Left ventricle myocardium inferior (tissue), 1 donor: Measurements from ENCODE around the gene STX4. TPM values are rescaled to one million over a fixed set of nuclear protein-coding genes. Genes with fewer than 3 reads are reported as not detected.

Experiments used
- DNase-seq: peaks from one replicate; pipeline ENCODE4 v3.0.0-alpha.2; 2020
- H3K27ac ChIP-seq: fragments of 200-600 bp; replicated peaks from 2 replicates; pipeline ENCODE4 v1.8.0; 2021
- H3K27me3 ChIP-seq: fragments of 200-600 bp; 2 replicates; pipeline ENCODE4 v1.8.0; 2021; ENCODE audit warnings: low read depth
- H3K36me3 ChIP-seq: fragments of 200-600 bp; 2 replicates; pipeline ENCODE4 v1.8.0; 2021
- H3K4me1 ChIP-seq: fragments of 200-600 bp; 2 replicates; pipeline ENCODE4 v1.8.0; 2021
- H3K4me3 ChIP-seq: fragments of 200-600 bp; 2 replicates; pipeline ENCODE4 v1.8.0; 2021; ENCODE audit warnings: mild to moderate bottlenecking, moderate library complexity
- H3K9me3 ChIP-seq: fragments of 200-600 bp; replicated peaks from 2 replicates; pipeline ENCODE4 v1.8.0; 2021
- intact Hi-C: fragments of 100-400 bp; cut with micrococcal nuclease; formaldehyde crosslinking; loops from one replicate; pipeline ENCODE4 v1.11.0; 2022
- total RNA-seq: library from RNA; stranded (reverse); fragmentation: NEBNext Ultra II Directional; extraction: Animal tissue kit (Norgen Biotek cat#: 25700); gene quantifications from one replicate; pipeline ENCODE4 v1.2.1, GENCODE V29; 2021
- TF ChIP-seq, protein P1 (sequence below): fragments of 200-600 bp; IDR thresholded peaks from 2 replicates; pipeline ENCODE4 v1.8.0; 2021; ENCODE audit warnings: antibody characterized with exemption, mild to moderate bottlenecking, borderline replicate concordance
- donor health status: DM: no; HTN: yes; CAD: no; lungs with severe emphysema.

Gene STX4
- total RNA-seq, 1 donor from 2014 or later: 43.1 TPM

- H3K4me1 ChIP-seq: peaks cover 25% of the 10 kb centered on the region
- H3K27me3 ChIP-seq: no peaks in the 10 kb centered on the region
- H3K36me3 ChIP-seq: no peaks in the 10 kb centered on the region
- TF ChIP-seq, protein P1, sequence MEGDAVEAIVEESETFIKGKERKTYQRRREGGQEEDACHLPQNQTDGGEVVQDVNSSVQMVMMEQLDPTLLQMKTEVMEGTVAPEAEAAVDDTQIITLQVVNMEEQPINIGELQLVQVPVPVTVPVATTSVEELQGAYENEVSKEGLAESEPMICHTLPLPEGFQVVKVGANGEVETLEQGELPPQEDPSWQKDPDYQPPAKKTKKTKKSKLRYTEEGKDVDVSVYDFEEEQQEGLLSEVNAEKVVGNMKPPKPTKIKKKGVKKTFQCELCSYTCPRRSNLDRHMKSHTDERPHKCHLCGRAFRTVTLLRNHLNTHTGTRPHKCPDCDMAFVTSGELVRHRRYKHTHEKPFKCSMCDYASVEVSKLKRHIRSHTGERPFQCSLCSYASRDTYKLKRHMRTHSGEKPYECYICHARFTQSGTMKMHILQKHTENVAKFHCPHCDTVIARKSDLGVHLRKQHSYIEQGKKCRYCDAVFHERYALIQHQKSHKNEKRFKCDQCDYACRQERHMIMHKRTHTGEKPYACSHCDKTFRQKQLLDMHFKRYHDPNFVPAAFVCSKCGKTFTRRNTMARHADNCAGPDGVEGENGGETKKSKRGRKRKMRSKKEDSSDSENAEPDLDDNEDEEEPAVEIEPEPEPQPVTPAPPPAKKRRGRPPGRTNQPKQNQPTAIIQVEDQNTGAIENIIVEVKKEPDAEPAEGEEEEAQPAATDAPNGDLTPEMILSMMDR: no peak
- intact Hi-C loops: no loop called here
- no peak for DNase-seq
- no peaks in the 10 kb centered on the region for H3K9me3 ChIP-seq
- peak overlapping the region; percentile 63 for H3K27ac ChIP-seq
- peak overlapping the region; percentile 68 for H3K4me3 ChIP-seq
Observed at GRCh38 chr16:30997725-30998711, 35.3 kb upstream of the STX4 start.

DNA sequence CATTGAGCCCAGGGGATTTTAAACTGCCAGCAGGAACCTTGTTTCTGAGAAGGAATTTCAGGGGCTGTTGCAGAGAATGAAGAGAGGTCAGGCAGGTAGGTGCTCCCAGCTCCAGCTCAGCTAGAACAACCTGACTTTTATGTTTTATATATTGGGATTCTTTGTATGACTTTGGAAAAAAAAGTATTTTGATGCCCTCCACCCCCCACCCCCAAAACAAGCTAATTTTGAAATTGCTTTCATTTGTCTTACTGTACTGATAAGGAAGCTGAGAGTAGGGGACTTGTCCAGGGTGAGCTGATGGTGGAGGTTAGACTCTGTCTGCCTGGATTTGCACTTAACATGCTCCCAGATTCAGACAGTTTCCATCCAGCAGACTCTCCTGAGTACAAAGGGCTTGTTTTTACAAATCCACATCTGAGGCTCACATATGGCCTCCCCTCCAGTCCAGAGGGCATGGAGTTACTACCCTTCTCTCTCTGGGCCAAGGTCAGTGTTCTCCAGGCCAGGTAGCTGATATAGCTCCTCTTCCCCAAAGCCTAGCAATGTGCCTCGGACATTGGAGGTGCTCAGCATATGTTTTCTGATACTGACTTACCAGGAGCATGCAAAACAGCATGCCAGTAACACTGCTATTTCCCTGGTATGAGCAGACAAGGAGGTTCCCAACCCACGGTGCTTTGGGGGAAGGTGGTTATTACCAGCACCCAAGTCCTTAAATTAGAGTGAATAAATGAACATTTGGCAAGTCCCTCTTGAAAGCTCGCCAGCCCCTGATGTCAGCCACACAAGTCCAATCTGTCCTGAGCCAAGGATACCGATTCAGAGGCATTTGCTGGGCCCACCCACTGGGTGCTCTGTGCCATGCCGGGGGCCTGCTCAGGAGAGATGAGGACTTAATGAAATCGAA is 34.3 kb upstream of the STX4 start:
- H3K4me3 ChIP-seq: no peak overlapping the region
- intact Hi-C loops: no loop called here
- no peak overlapping the region for H3K27ac ChIP-seq
- H3K4me1 ChIP-seq: peaks cover 25% of the 10 kb centered on the region
- TF ChIP-seq, protein P1: no peak
- no peaks in the 10 kb centered on the region for H3K36me3 ChIP-seq
- H3K27me3 ChIP-seq: no peaks in the 10 kb centered on the region
- H3K9me3 ChIP-seq: no peaks in the 10 kb centered on the region
- no peak for DNase-seq

GRCh38 chr16:31000671-31001382 is 32.5 kb upstream of the STX4 start:
- Histone ChIP-seq H3K4me1 (peaks cover 25% of the 10 kb centered on the region), H3K27ac (no peak overlapping the region), H3K4me3 (no peak overlapping the region), H3K27me3 (peaks cover 3% of the 10 kb centered on the region), H3K9me3 (no peaks in the 10 kb centered on the region), H3K36me3 (no peaks in the 10 kb centered on the region)
- TF ChIP-seq, protein P1: no peak
- intact Hi-C loops: no loop called here
- no peak for DNase-seq

DNA sequence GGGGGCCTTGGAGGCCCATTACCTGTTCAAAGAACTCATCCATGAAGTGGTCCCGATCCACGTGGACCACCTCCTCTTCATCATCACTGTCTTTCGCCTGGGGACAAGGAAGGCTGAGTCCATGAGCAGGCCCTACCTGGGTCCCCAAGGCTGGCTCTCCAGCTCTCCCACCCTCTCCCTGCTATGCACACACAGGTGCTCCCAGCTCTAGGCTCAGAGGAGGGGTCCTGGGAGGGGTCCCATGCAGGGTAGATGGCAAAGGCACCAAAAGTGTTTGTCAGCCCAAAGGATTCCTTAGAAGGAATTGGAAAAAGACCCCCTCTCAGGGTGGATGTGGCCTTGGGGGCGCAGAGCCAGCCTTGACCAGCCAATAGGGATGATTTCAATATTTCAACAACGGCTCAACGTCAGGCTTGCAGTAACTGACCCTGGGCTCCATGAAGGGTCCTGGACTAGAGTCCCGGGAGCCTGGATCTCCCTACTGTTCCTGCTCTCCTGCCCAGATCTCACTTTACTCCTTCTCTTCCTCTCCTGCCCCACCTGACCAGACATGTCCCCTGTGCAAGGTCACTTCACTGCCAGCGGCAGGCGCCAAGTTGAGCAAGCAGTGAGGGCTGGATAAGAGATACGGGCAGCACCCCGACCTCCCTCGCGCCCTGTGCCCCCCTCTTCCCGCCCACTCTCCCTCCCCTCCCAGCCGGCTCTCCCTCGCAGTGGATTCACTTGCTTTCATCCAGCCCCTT is 31.7 kb upstream of the STX4 start:
- no peak overlapping the region for H3K4me3 ChIP-seq
- TF ChIP-seq, protein P1: no peak
- no peaks in the 10 kb centered on the region for H3K36me3 ChIP-seq
- H3K9me3 ChIP-seq: no peaks in the 10 kb centered on the region
- H3K27me3 ChIP-seq: peaks cover 12% of the 10 kb centered on the region
- H3K27ac ChIP-seq: no peak overlapping the region
- DNase-seq: no peak
- peaks cover 17% of the 10 kb centered on the region for H3K4me1 ChIP-seq
- intact Hi-C loops: no loop called here
